T-helper 17 cell (primary cell): ENCODE results near the gene SPATA6. TPM values are rescaled to one million over a fixed set of nuclear protein-coding genes. Genes with fewer than 3 reads are reported as not detected.
"Not testable (repeated sequence)": the region's sequence is repeated elsewhere in the genome, so short reads cannot be mapped to it uniquely, and the experiment has no call there.

Source experiments
- ATAC-seq: fragments of 150-1000 bp; cut with Tn5 transposase; 2 replicates; pipeline ENCODE4 v1.10.0; 2021; ENCODE audit warnings: mild to moderate bottlenecking, moderate library complexity
- DNase-seq, 3 donors: peaks; one replicate each; pipeline versions ENCODE4 v3.0.0 to v3.0.0-alpha.2; 2020 to 2021
- H3K9me3 ChIP-seq: one replicate; pipeline ENCODE4 v1.7.0; 2013; ENCODE audit warnings: low read length, mild to moderate bottlenecking; ENCODE audit not compliant: control insufficient read depth, poor library complexity, severe bottlenecking
- H3K27ac Mint-ChIP-seq: one replicate; pipeline ENCODE4 v1.8.0; 2022; ENCODE audit warnings: mild to moderate bottlenecking, moderate library complexity, mixed read lengths
- H3K27me3 Mint-ChIP-seq: one replicate; pipeline ENCODE4 v1.8.0; 2022; ENCODE audit warnings: mixed read lengths
- H3K36me3 Mint-ChIP-seq: one replicate; pipeline ENCODE4 v1.8.0; 2022; ENCODE audit warnings: low read depth, mixed read lengths
- H3K4me1 Mint-ChIP-seq: one replicate; pipeline ENCODE4 v1.8.0; 2022; ENCODE audit warnings: mild to moderate bottlenecking, mixed read lengths
- H3K4me3 Mint-ChIP-seq: one replicate; pipeline ENCODE4 v1.8.0; 2022; ENCODE audit warnings: mild to moderate bottlenecking, moderate library complexity, mixed read lengths
- total RNA-seq, 4 donors: library from RNA in 2 of 4; stranded (reverse) in 2 of 4; gene quantifications; one replicate each; pipeline ENCODE4 v1.2.3 and lab custom pipeline; 2022 to 2026

SPATA6 gene
- total RNA-seq, 2 donors from 2014 or later = 3.0 to 5.6 TPM

GRCh38 chr1:48374785-48375184 lies 97.2 kb downstream of the SPATA6 start:
- H3K4me3 Mint-ChIP-seq = no peak overlapping the region
- H3K27ac Mint-ChIP-seq = no peak overlapping the region
- H3K36me3 Mint-ChIP-seq = no peaks in the 10 kb centered on the region
- H3K9me3 ChIP-seq = no peaks in the 10 kb centered on the region
- H3K27me3 Mint-ChIP-seq = no peaks in the 10 kb centered on the region
- ATAC-seq (no peak), DNase-seq (no peak)
- H3K4me1 Mint-ChIP-seq = no peaks in the 10 kb centered on the region

GRCh38 chr1:48371598-48371997 lies 100.4 kb downstream of the SPATA6 start:
- no peaks in the 10 kb centered on the region for H3K36me3 Mint-ChIP-seq
- H3K4me1 Mint-ChIP-seq = no peaks in the 10 kb centered on the region
- H3K27me3 Mint-ChIP-seq = no peaks in the 10 kb centered on the region
- no peaks in the 10 kb centered on the region for H3K9me3 ChIP-seq
- no peak overlapping the region for H3K27ac Mint-ChIP-seq
- ATAC-seq (no peak), DNase-seq (no peak)
- H3K4me3 Mint-ChIP-seq = no peak overlapping the region

- Mint-ChIP-seq H3K27ac (no peak overlapping the region), H3K36me3 (peaks cover 2% of the 10 kb centered on the region), H3K4me1 (no peaks in the 10 kb centered on the region), H3K4me3 (no peak overlapping the region), H3K27me3 (no peaks in the 10 kb centered on the region)
- no peak for ATAC-seq
- DNase-seq = no peak
- no peaks in the 10 kb centered on the region for H3K9me3 ChIP-seq
Observed at GRCh38 chr1:48362901-48363300, 109.1 kb downstream of the SPATA6 start.

GRCh38 chr1:48356901-48357300 lies 115.1 kb downstream of the SPATA6 start:
- no peak for DNase-seq
- Mint-ChIP-seq H3K27ac (no peak overlapping the region), H3K36me3 (peaks cover 2% of the 10 kb centered on the region), H3K4me1 (no peaks in the 10 kb centered on the region), H3K27me3 (no peaks in the 10 kb centered on the region), H3K4me3 (no peak overlapping the region)
- H3K9me3 ChIP-seq = no peaks in the 10 kb centered on the region
- no peak for ATAC-seq

GRCh38 chr1:48344373-48344772 lies 127.6 kb downstream of the SPATA6 start:
- Mint-ChIP-seq H3K4me1 (no peaks in the 10 kb centered on the region), H3K27ac (no peak overlapping the region), H3K4me3 (no peak overlapping the region), H3K27me3 (no peaks in the 10 kb centered on the region), H3K36me3 (no peaks in the 10 kb centered on the region)
- ATAC-seq = no peak
- H3K9me3 ChIP-seq = no peaks in the 10 kb centered on the region
- DNase-seq = no peak

GRCh38 chr1:48341221-48341620 lies 130.8 kb downstream of the SPATA6 start:
- no peaks in the 10 kb centered on the region for H3K27me3 Mint-ChIP-seq
- H3K9me3 ChIP-seq = no peaks in the 10 kb centered on the region
- no peak overlapping the region for H3K4me3 Mint-ChIP-seq
- no peaks in the 10 kb centered on the region for H3K36me3 Mint-ChIP-seq
- H3K4me1 Mint-ChIP-seq = no peaks in the 10 kb centered on the region
- ATAC-seq (no peak), DNase-seq (no peak)
- H3K27ac Mint-ChIP-seq = no peak overlapping the region

GRCh38 chr1:48338257-48338656 lies 133.7 kb downstream of the SPATA6 start:
- Mint-ChIP-seq H3K4me3 (no peak overlapping the region), H3K36me3 (peaks cover 2% of the 10 kb centered on the region), H3K4me1 (no peaks in the 10 kb centered on the region), H3K27ac (no peak overlapping the region), H3K27me3 (no peaks in the 10 kb centered on the region)
- ATAC-seq (no peak), DNase-seq (no peak)
- H3K9me3 ChIP-seq = no peaks in the 10 kb centered on the region

GRCh38 chr1:48333316-48333715 lies 138.7 kb downstream of the SPATA6 start:
- no peaks in the 10 kb centered on the region for H3K4me1 Mint-ChIP-seq
- H3K9me3 ChIP-seq = no peaks in the 10 kb centered on the region
- no peaks in the 10 kb centered on the region for H3K27me3 Mint-ChIP-seq
- H3K27ac Mint-ChIP-seq = no peak overlapping the region
- DNase-seq (no peak), ATAC-seq (no peak)
- no peak overlapping the region for H3K4me3 Mint-ChIP-seq
- H3K36me3 Mint-ChIP-seq = peaks cover 2% of the 10 kb centered on the region

- Mint-ChIP-seq H3K27me3 (no peaks in the 10 kb centered on the region), H3K4me3 (no peak overlapping the region), H3K27ac (no peak overlapping the region), H3K4me1 (no peaks in the 10 kb centered on the region), H3K36me3 (peaks cover 2% of the 10 kb centered on the region)
- no peak for DNase-seq
- no peaks in the 10 kb centered on the region for H3K9me3 ChIP-seq
- ATAC-seq = no peak
Observed at GRCh38 chr1:48332115-48332514, 139.9 kb downstream of the SPATA6 start.

- no peaks in the 10 kb centered on the region for H3K36me3 Mint-ChIP-seq
- H3K27me3 Mint-ChIP-seq = no peaks in the 10 kb centered on the region
- no peak overlapping the region for H3K27ac Mint-ChIP-seq
- H3K4me1 Mint-ChIP-seq = no peaks in the 10 kb centered on the region
- H3K4me3 Mint-ChIP-seq = no peak overlapping the region
- ATAC-seq (no peak), DNase-seq (no peak)
- no peaks in the 10 kb centered on the region for H3K9me3 ChIP-seq
Observed at GRCh38 chr1:48329905-48330304, 142.1 kb downstream of the SPATA6 start.

GRCh38 chr1:48329486-48329885 lies 142.5 kb downstream of the SPATA6 start:
- Mint-ChIP-seq H3K4me3 (no peak overlapping the region), H3K4me1 (no peaks in the 10 kb centered on the region), H3K36me3 (no peaks in the 10 kb centered on the region), H3K27me3 (no peaks in the 10 kb centered on the region), H3K27ac (no peak overlapping the region)
- DNase-seq (no peak), ATAC-seq (no peak)
- H3K9me3 ChIP-seq = no peaks in the 10 kb centered on the region

- H3K27me3 Mint-ChIP-seq, H3K27ac Mint-ChIP-seq, H3K36me3 Mint-ChIP-seq, H3K9me3 ChIP-seq, ATAC-seq, H3K4me3 Mint-ChIP-seq, H3K4me1 Mint-ChIP-seq, DNase-seq: not testable (repeated sequence)
Observed at GRCh38 chr1:48311829-48312228, 160.2 kb downstream of the SPATA6 start.

GRCh38 chr1:48309564-48310082 lies 162.4 kb downstream of the SPATA6 start:
- DNase-seq (no peak), ATAC-seq (no peak)
- Mint-ChIP-seq H3K27me3 (no peaks in the 10 kb centered on the region), H3K4me1 (no peaks in the 10 kb centered on the region), H3K27ac (no peak overlapping the region), H3K36me3 (peaks cover 4% of the 10 kb centered on the region), H3K4me3 (no peak overlapping the region)
- H3K9me3 ChIP-seq = no peaks in the 10 kb centered on the region

GRCh38 chr1:48302652-48303051 lies 169.4 kb downstream of the SPATA6 start:
- DNase-seq (no peak), ATAC-seq (no peak)
- Mint-ChIP-seq H3K36me3 (no peaks in the 10 kb centered on the region), H3K27me3 (no peaks in the 10 kb centered on the region), H3K4me3 (no peak overlapping the region), H3K4me1 (no peaks in the 10 kb centered on the region), H3K27ac (no peak overlapping the region)
- no peaks in the 10 kb centered on the region for H3K9me3 ChIP-seq
